HCT116 (cell line): ENCODE measurements around the gene PRKD2. TPM values are rescaled to one million over a fixed set of nuclear protein-coding genes. Genes with fewer than 3 reads are reported as not detected.

Experiments used
- ATAC-seq: fragments of 200-7000 bp; cut with Tn5 transposase; 2 replicates; pipeline ENCODE4 v1.9.1; 2020; ENCODE audit warnings: mild to moderate bottlenecking, moderate library complexity
- BruUV-seq: library from RNA; stranded (reverse); fragments of 400-500 nt; replicated peaks from 2 replicates; lab custom pipeline; 2021; lab: Mats Ljungman, UMichigan
- CTCF ChIA-PET: fragments of 300-600 bp; sonication (Branson Sonifier 250); formaldehyde crosslinking; loops from one replicate; lab custom pipeline; 2021; ENCODE audit warnings: antibody characterized with exemption; lab: Charles Lee
- POLR2A ChIA-PET: fragments of 300-600, 350-600 bp; sonication (Branson Sonifier 250); formaldehyde crosslinking; loops from one replicate; lab custom pipeline; 2021; ENCODE audit warnings: antibody characterized with exemption; lab: Charles Lee
- RAD21 ChIA-PET, 2 experiments: fragments of 300-600 bp; sonication (Branson Sonifier 250); formaldehyde crosslinking; loops; one replicate each; lab custom pipeline; 2023; ENCODE audit warnings: low total read pairs in 2 of 2; ENCODE audit not compliant: uncharacterized antibody in 2 of 2, unreplicated experiment in 2 of 2, low non-redundant PET in 1 of 2; lab: Charles Lee
- DNase-seq: peaks from one replicate; pipeline ENCODE4 v3.0.0-alpha.2; 2010; ENCODE audit warnings: low read depth, low spot score
- H2AFZ ChIP-seq: fragments of 200-600 bp; shearing (Covaris generic), sonication (generic); 2 replicates; pipeline ENCODE4 v1.6.1; 2017; ENCODE audit warnings: low read depth, mixed run types, mixed read lengths, antibody characterized with exemption, low read length; ENCODE audit not compliant: poor library complexity, severe bottlenecking
- H3K27ac ChIP-seq: 2 replicates; pipeline ENCODE4 v1.5.1; 2012; ENCODE audit warnings: low read depth, low read length
- H3K27me3 ChIP-seq: fragments of 200-600 bp; sonication (generic); 2 replicates; pipeline ENCODE4 v1.6.1; 2016; ENCODE audit warnings: mixed run types, low read length, mixed read lengths; ENCODE audit not compliant: insufficient read depth
- H3K36me3 ChIP-seq, 2 experiments: fragments of 200-500 bp in 1 of 2; fragments of 200-600 bp in 1 of 2; sonication (Bioruptor generic) in 1 of 2; sonication (generic) in 1 of 2; 2 replicates each; pipeline versions ENCODE4 v1.5.1 to v1.6.1; 2014 to 2016; ENCODE audit warnings: low read length in 2 of 2, inconsistent platforms in 1 of 2, mixed read lengths in 1 of 2, mixed run types in 1 of 2; ENCODE audit not compliant: insufficient read depth in 2 of 2, control insufficient read depth in 1 of 2
- H3K4me1 ChIP-seq, 2 experiments: fragments of 200-600 bp in 1 of 2; sonication (generic) in 1 of 2; 2 replicates each; pipeline versions ENCODE4 v1.5.1 to v1.6.1; 2012 to 2017; ENCODE audit warnings: low read length in 2 of 2, inconsistent platforms in 1 of 2, mild to moderate bottlenecking in 1 of 2, mixed read lengths in 1 of 2, mixed run types in 1 of 2, moderate library complexity in 1 of 2; ENCODE audit not compliant: insufficient read depth in 2 of 2, control insufficient read depth in 1 of 2
- H3K4me2 ChIP-seq: fragments of 200-600 bp; sonication (generic); 2 replicates; pipeline ENCODE4 v1.6.1; 2017; ENCODE audit warnings: mixed run types, low read length, mixed read lengths
- H3K4me3 ChIP-seq, 2 experiments: fragments of 200-600 bp in 1 of 2; sonication (generic) in 1 of 2; replicated peaks in 1 of 2; 2 replicates each; pipeline ENCODE4 v1.5.1; 2011 to 2016; ENCODE audit warnings: low read length in 2 of 2, control low read depth in 1 of 2, low read depth in 1 of 2, mild to moderate bottlenecking in 1 of 2, mixed read lengths in 1 of 2, mixed run types in 1 of 2
- H3K79me2 ChIP-seq: fragments of 200-600 bp; sonication (generic); 2 replicates; pipeline ENCODE4 v1.6.1; 2017; ENCODE audit warnings: mild to moderate bottlenecking, mixed run types, low read length, moderate library complexity, mixed read lengths; ENCODE audit not compliant: insufficient read depth
- H3K9ac ChIP-seq: fragments of 200-600 bp; sonication (generic); 2 replicates; pipeline ENCODE4 v1.6.1; 2016; ENCODE audit warnings: low read length, mixed read lengths
- H3K9me2 ChIP-seq: fragments of 200-600 bp; sonication (generic), shearing (Covaris generic); 2 replicates; pipeline ENCODE4 v1.6.1; 2017; ENCODE audit warnings: mixed run types, mild to moderate bottlenecking, moderate library complexity; ENCODE audit not compliant: insufficient read depth
- H3K9me3 ChIP-seq, 2 experiments: fragments of 200-500 bp in 1 of 2; fragments of 200-600 bp in 1 of 2; sonication (Bioruptor generic) in 1 of 2; sonication (generic) in 1 of 2; 2 replicates each; pipeline ENCODE4 v1.6.1; 2014 to 2017; ENCODE audit warnings: low read length in 2 of 2, mixed read lengths in 2 of 2, inconsistent platforms in 1 of 2, low read depth in 1 of 2, mild to moderate bottlenecking in 1 of 2, mixed run types in 1 of 2, moderate library complexity in 1 of 2; ENCODE audit not compliant: control insufficient read depth in 1 of 2, insufficient read depth in 1 of 2
- H4K20me1 ChIP-seq: fragments of 200-600 bp; sonication (generic), shearing (Covaris generic); 2 replicates; pipeline ENCODE4 v1.6.1; 2017; ENCODE audit warnings: mixed run types, mild to moderate bottlenecking, moderate library complexity; ENCODE audit not compliant: insufficient read depth
- CBX3 ChIP-seq: IDR thresholded peaks from 2 replicates; pipeline ENCODE4 v1.6.1; 2012; ENCODE audit warnings: low read depth
- CEBPB ChIP-seq: IDR thresholded peaks from 2 replicates; pipeline ENCODE4 v1.6.1; 2012; ENCODE audit warnings: low read depth
- EGR1 ChIP-seq: IDR thresholded peaks from 2 replicates; pipeline ENCODE4 v1.6.1; 2012; ENCODE audit warnings: low read depth
- ELF1 ChIP-seq: IDR thresholded peaks from 2 replicates; pipeline ENCODE4 v1.6.1; 2012; ENCODE audit warnings: low read depth, borderline replicate concordance
- EZH2phosphoT487 ChIP-seq: fragments of 200-600 bp; IDR thresholded peaks from 2 replicates; pipeline ENCODE4 v1.6.1; 2018; ENCODE audit warnings: antibody characterized with exemption, borderline replicate concordance
- FOSL1 ChIP-seq: IDR thresholded peaks from 2 replicates; pipeline ENCODE4 v1.6.1; 2012; ENCODE audit warnings: low read depth
- POLR2A ChIP-seq: IDR thresholded peaks from 2 replicates; pipeline ENCODE4 v1.7.0; 2011; ENCODE audit warnings: borderline replicate concordance; ENCODE audit not compliant: insufficient read depth, insufficient read length; ENCODE audit errors: extremely low read depth
- POLR2AphosphoS5 ChIP-seq: IDR thresholded peaks from 2 replicates; pipeline ENCODE4 v1.6.1; 2011; ENCODE audit warnings: mild to moderate bottlenecking, low read depth, low read length, moderate library complexity
- RAD21 ChIP-seq: IDR thresholded peaks from 2 replicates; pipeline ENCODE4 v1.6.1; 2012; ENCODE audit warnings: low read depth, mild to moderate bottlenecking
- REST ChIP-seq: IDR thresholded peaks from 2 replicates; pipeline ENCODE4 v1.6.1; 2012; ENCODE audit warnings: low read depth
- SP1 ChIP-seq: IDR thresholded peaks from 2 replicates; pipeline ENCODE4 v1.6.1; 2012; ENCODE audit warnings: low read depth
- TCF7L2 ChIP-seq: IDR thresholded peaks from 2 replicates; pipeline ENCODE4 v1.7.0; 2011; ENCODE audit warnings: borderline replicate concordance, inconsistent platforms; ENCODE audit not compliant: insufficient read depth, insufficient read length; ENCODE audit errors: extremely low read depth
- YY1 ChIP-seq: IDR thresholded peaks from 2 replicates; pipeline ENCODE4 v1.6.1; 2011; ENCODE audit warnings: low read length, low read depth, moderate library complexity, mild to moderate bottlenecking; ENCODE audit not compliant: insufficient replicate concordance; ENCODE audit errors: extremely low read depth
- ZFX ChIP-seq: fragments of 450-650 bp; IDR thresholded peaks from 2 replicates; pipeline ENCODE4 v1.6.1; 2017
- ZNF274 ChIP-seq: fragments of 200-500 bp; sonication (Bioruptor generic); IDR thresholded peaks from 2 replicates; pipeline ENCODE4 v1.6.1; 2014; ENCODE audit warnings: mild to moderate bottlenecking, low read depth, low read length, inconsistent platforms
- intact Hi-C: fragments of 100-400 bp; cut with micrococcal nuclease; formaldehyde crosslinking; loops from 2 replicates; pipeline ENCODE4 v1.10.0; 2022
- total RNA-seq: library from RNA; stranded (reverse); gene quantifications from one replicate; pipeline ENCODE4 v1.2.1, GENCODE V29; 2021; ENCODE audit not compliant: unreplicated experiment
- TF ChIP-seq, protein P1 (sequence below): IDR thresholded peaks from 2 replicates; pipeline ENCODE4 v1.6.1; 2011; ENCODE audit warnings: mild to moderate bottlenecking, low read length, moderate library complexity; ENCODE audit not compliant: insufficient replicate concordance; ENCODE audit errors: extremely low read depth
- TF ChIP-seq, protein P2 (sequence below): IDR thresholded peaks from 2 replicates; pipeline ENCODE4 v1.6.1; 2012

The PRKD2 gene
- total RNA-seq, 1 experiment from 2014 or later: 73.5 TPM

- H3K4me3 ChIP-seq: no peak overlapping the region
- no peaks in the 10 kb centered on the region for H3K9me3 ChIP-seq
- ChIA-PET RAD21 (no interaction called here), POLR2A (no interaction called here), CTCF (no interaction called here)
- H3K9ac ChIP-seq: no peak overlapping the region
- no peak for ATAC-seq
- H3K4me1 ChIP-seq: no peaks in the 10 kb centered on the region
- no peaks in the 10 kb centered on the region for H3K79me2 ChIP-seq
- intact Hi-C loops: no loop called here
- H3K4me2 ChIP-seq: no peak overlapping the region
- H3K27ac ChIP-seq: no peak overlapping the region
- no peak overlapping the region for H2AFZ ChIP-seq
- H3K27me3 ChIP-seq: no peaks in the 10 kb centered on the region
- H3K36me3 ChIP-seq: peaks cover 19 to 43% of the 10 kb centered on the region in 2 experiments; a peak in 3 of 4 replicates
- TF ChIP-seq SP1 (no peak), CBX3 (no peak), POLR2AphosphoS5 (no peak), ELF1 (no peak), YY1 (no peak), RAD21 (no peak), ZNF274 (no peak), FOSL1 (no peak), ZFX (no peak), CEBPB (no peak), POLR2A (no peak), EZH2phosphoT487 (no peak), REST (no peak), TCF7L2 (no peak), EGR1 (no peak)
- TF ChIP-seq, protein P1, sequence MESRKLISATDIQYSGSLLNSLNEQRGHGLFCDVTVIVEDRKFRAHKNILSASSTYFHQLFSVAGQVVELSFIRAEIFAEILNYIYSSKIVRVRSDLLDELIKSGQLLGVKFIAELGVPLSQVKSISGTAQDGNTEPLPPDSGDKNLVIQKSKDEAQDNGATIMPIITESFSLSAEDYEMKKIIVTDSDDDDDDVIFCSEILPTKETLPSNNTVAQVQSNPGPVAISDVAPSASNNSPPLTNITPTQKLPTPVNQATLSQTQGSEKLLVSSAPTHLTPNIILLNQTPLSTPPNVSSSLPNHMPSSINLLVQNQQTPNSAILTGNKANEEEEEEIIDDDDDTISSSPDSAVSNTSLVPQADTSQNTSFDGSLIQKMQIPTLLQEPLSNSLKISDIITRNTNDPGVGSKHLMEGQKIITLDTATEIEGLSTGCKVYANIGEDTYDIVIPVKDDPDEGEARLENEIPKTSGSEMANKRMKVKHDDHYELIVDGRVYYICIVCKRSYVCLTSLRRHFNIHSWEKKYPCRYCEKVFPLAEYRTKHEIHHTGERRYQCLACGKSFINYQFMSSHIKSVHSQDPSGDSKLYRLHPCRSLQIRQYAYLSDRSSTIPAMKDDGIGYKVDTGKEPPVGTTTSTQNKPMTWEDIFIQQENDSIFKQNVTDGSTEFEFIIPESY: no peak
- TF ChIP-seq, protein P2, sequence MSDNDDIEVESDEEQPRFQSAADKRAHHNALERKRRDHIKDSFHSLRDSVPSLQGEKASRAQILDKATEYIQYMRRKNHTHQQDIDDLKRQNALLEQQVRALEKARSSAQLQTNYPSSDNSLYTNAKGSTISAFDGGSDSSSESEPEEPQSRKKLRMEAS: no peak
- no TSS peak for BruUV-seq
- DNase-seq: no peak
- no peaks in the 10 kb centered on the region for H3K9me2 ChIP-seq
- no peaks in the 10 kb centered on the region for H4K20me1 ChIP-seq
Measured at GRCh38 chr19:46685189-46685588, 31.7 kb downstream of the PRKD2 start.
